ENCODE results near the gene FBXO27.

DNA sequence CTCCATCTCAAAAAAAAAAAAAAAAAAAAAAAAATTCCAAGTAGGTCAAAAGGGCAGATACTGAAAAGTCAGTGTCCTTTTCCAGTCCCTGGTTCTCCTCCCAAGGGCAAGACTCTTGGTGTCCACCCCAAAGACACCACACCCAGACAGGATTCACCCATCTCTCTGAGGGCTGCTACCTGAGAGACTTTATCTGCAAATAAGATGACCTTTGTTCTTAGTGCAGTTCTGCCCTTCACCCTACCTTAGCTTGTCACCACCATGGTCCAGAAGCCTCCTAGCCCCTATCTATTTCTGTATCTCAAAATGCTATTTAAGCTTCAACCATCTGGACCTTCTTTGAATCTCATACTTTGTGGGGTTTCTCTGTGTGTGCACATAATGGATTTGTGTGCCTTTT is 4.2 kb upstream of the FBXO27 start:
- TF ChIP-seq, protein P1, sequence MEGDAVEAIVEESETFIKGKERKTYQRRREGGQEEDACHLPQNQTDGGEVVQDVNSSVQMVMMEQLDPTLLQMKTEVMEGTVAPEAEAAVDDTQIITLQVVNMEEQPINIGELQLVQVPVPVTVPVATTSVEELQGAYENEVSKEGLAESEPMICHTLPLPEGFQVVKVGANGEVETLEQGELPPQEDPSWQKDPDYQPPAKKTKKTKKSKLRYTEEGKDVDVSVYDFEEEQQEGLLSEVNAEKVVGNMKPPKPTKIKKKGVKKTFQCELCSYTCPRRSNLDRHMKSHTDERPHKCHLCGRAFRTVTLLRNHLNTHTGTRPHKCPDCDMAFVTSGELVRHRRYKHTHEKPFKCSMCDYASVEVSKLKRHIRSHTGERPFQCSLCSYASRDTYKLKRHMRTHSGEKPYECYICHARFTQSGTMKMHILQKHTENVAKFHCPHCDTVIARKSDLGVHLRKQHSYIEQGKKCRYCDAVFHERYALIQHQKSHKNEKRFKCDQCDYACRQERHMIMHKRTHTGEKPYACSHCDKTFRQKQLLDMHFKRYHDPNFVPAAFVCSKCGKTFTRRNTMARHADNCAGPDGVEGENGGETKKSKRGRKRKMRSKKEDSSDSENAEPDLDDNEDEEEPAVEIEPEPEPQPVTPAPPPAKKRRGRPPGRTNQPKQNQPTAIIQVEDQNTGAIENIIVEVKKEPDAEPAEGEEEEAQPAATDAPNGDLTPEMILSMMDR (IDR thresholded peaks at IDR 0.05 in 8 of 11, conservative IDR thresholded peaks at IDR 0.05 in 3 of 11), result no peak
- TF ChIP-seq POLR2A (IDR thresholded peaks at IDR 0.05), result no peak
- no peak for TF ChIP-seq POLR2AphosphoS5 (IDR thresholded peaks at IDR 0.05)
